LoVo (cell line): ENCODE measurements around the gene SHC2.
"Not testable (repeated sequence)": the region's sequence is repeated elsewhere in the genome, so short reads cannot be mapped to it uniquely, and the experiment has no call there.

Experiments used
- DNase-seq: peaks from one replicate; pipeline ENCODE4 v3.0.0-alpha.2; 2016; ENCODE audit warnings: low spot score

SHC2 gene

GRCh38 chr19:468587-469256 lies 7.9 kb upstream of the SHC2 start:
- DNase-seq = no peak

GRCh38 chr19:467554-467953 lies 6.7 kb upstream of the SHC2 start:
- DNase-seq = no peak

- no peak for DNase-seq
These were observed 4.4 kb upstream of the SHC2 start for GRCh38 chr19:465056-465816.

GRCh38 chr19:464208-464545 lies 3.3 kb upstream of the SHC2 start:
- DNase-seq = no peak

GRCh38 chr19:463483-464207 lies 2.8 kb upstream of the SHC2 start:
- no peak for DNase-seq

- DNase-seq = peak; percentile 54
These were observed 1.1 kb upstream of the SHC2 start for GRCh38 chr19:461721-462551.

- DNase-seq = peak; percentile 52
These were observed 915 bp downstream of the SHC2 start for GRCh38 chr19:459724-460511.

GRCh38 chr19:458091-459042 lies 2.5 kb downstream of the SHC2 start:
- no peak for DNase-seq

GRCh38 chr19:457636-458035 lies 3.2 kb downstream of the SHC2 start:
- no peak for DNase-seq

- DNase-seq = no peak
These were observed 4.2 kb downstream of the SHC2 start for GRCh38 chr19:456547-457110.

GRCh38 chr19:455851-456546 lies 4.8 kb downstream of the SHC2 start:
- DNase-seq = no peak

- DNase-seq = no peak
These were observed 5.7 kb downstream of the SHC2 start for GRCh38 chr19:455031-455705.

- DNase-seq = no peak
These were observed 7.2 kb downstream of the SHC2 start for GRCh38 chr19:453606-454005.

- no peak for DNase-seq
These were observed 8.0 kb downstream of the SHC2 start for GRCh38 chr19:452829-453228.

- DNase-seq = not testable (repeated sequence)
These were observed 9.8 kb downstream of the SHC2 start for GRCh38 chr19:450912-451481.

GRCh38 chr19:449916-450315 lies 10.9 kb downstream of the SHC2 start:
- no peak for DNase-seq

- DNase-seq = no peak
These were observed 12.8 kb downstream of the SHC2 start for GRCh38 chr19:447816-448560.

GRCh38 chr19:447064-447426 lies 13.8 kb downstream of the SHC2 start:
- no peak for DNase-seq
